KMS-11 (cell line): Measurements from ENCODE around the gene GJA9.

Experiments
- H2AFZ ChIP-seq: fragments of 200-600 bp; sonication (generic); 2 replicates; pipeline ENCODE4 v1.6.1; 2016; ENCODE audit warnings: antibody characterized with exemption, mixed run types, low read depth
- H3K27ac ChIP-seq: fragments of 200-600 bp; sonication (generic); 2 replicates; pipeline ENCODE4 v1.6.1; 2016; ENCODE audit warnings: mild to moderate bottlenecking, mixed run types
- H3K27me3 ChIP-seq: fragments of 200-600 bp; sonication (generic); 2 replicates; pipeline ENCODE4 v1.6.1; 2017; ENCODE audit warnings: mild to moderate bottlenecking, low read depth, mixed run types, moderate library complexity; ENCODE audit not compliant: insufficient read depth
- H3K36me3 ChIP-seq: fragments of 200-600 bp; sonication (generic); 2 replicates; pipeline ENCODE4 v1.6.1; 2017; ENCODE audit warnings: mild to moderate bottlenecking, mixed run types; ENCODE audit not compliant: insufficient read depth
- H3K4me1 ChIP-seq: fragments of 200-600 bp; sonication (generic); 2 replicates; pipeline ENCODE4 v1.6.1; 2016; ENCODE audit warnings: mild to moderate bottlenecking, low read depth, mixed run types; ENCODE audit not compliant: poor library complexity, severe bottlenecking
- H3K4me2 ChIP-seq: fragments of 200-600 bp; sonication (generic); 2 replicates; pipeline ENCODE4 v1.7.0; 2016; ENCODE audit warnings: mild to moderate bottlenecking, mixed run types
- H3K4me3 ChIP-seq: fragments of 200-600 bp; sonication (generic); IDR thresholded peaks from 2 replicates; pipeline ENCODE4 v1.6.1; 2017; ENCODE audit warnings: low read depth, low read length, mixed read lengths; ENCODE audit not compliant: insufficient read depth
- H3K79me2 ChIP-seq: fragments of 200-600 bp; sonication (generic); 2 replicates; pipeline ENCODE4 v1.6.1; 2016; ENCODE audit warnings: low read depth, mixed run types; ENCODE audit not compliant: insufficient read depth
- H3K9ac ChIP-seq: fragments of 200-600 bp; sonication (generic); 2 replicates; pipeline ENCODE4 v1.6.1; 2016; ENCODE audit warnings: mild to moderate bottlenecking, mixed run types
- H4K20me1 ChIP-seq: fragments of 200-600 bp; sonication (generic); 2 replicates; pipeline ENCODE4 v1.6.1; 2016; ENCODE audit warnings: mild to moderate bottlenecking, mixed run types; ENCODE audit not compliant: insufficient read depth
- CTCF ChIP-seq: fragments of 200-600 bp; sonication (generic); conservative IDR thresholded peaks from 2 replicates; pipeline ENCODE4 v1.6.1; 2017; ENCODE audit warnings: low read depth, mild to moderate bottlenecking, antibody characterized with exemption, low read length, moderate library complexity, mixed read lengths

The GJA9 gene

GRCh38 chr1:38867208-38867607 is 14.2 kb downstream of the GJA9 start:
- no peaks in the 10 kb centered on the region for H3K27me3 ChIP-seq
- no peaks in the 10 kb centered on the region for H3K36me3 ChIP-seq
- TF ChIP-seq CTCF, result no peak
- no peaks in the 10 kb centered on the region for H4K20me1 ChIP-seq
- H3K4me2 ChIP-seq, result no peak overlapping the region
- H3K9ac ChIP-seq, result no peak overlapping the region
- H2AFZ ChIP-seq, result no peak overlapping the region
- no peak overlapping the region for H3K27ac ChIP-seq
- H3K4me3 ChIP-seq, result no peak overlapping the region
- peaks cover 14% of the 10 kb centered on the region for H3K4me1 ChIP-seq
- H3K79me2 ChIP-seq, result peaks cover 9% of the 10 kb centered on the region; the same call in 1 of the 2 replicates

GRCh38 chr1:38865112-38865715 is 16.2 kb downstream of the GJA9 start:
- no peak overlapping the region for H3K4me3 ChIP-seq
- no peaks in the 10 kb centered on the region for H3K79me2 ChIP-seq
- peaks cover 7% of the 10 kb centered on the region for H3K4me1 ChIP-seq
- H2AFZ ChIP-seq, result no peak overlapping the region
- no peaks in the 10 kb centered on the region for H3K36me3 ChIP-seq
- H3K27ac ChIP-seq, result no peak overlapping the region
- H3K4me2 ChIP-seq, result no peak overlapping the region
- no peak overlapping the region for H3K9ac ChIP-seq
- H4K20me1 ChIP-seq, result no peaks in the 10 kb centered on the region
- H3K27me3 ChIP-seq, result no peaks in the 10 kb centered on the region
- no peak for TF ChIP-seq CTCF

GRCh38 chr1:38860454-38860795 is 21.0 kb downstream of the GJA9 start:
- Histone ChIP-seq H3K27ac (no peak overlapping the region), H3K4me1 (peaks cover 23% of the 10 kb centered on the region), H3K4me2 (peak overlapping the region; percentile 97), H3K79me2 (peaks cover 11% of the 10 kb centered on the region; the same call in 1 of the 2 replicates), H2AFZ (peak overlapping the region; percentile 92), H3K27me3 (no peaks in the 10 kb centered on the region), H3K36me3 (no peaks in the 10 kb centered on the region), H3K4me3 (no peak overlapping the region), H3K9ac (no peak overlapping the region; the same call in 1 of the 2 replicates), H4K20me1 (no peaks in the 10 kb centered on the region)
- TF ChIP-seq CTCF, result no peak

- Histone ChIP-seq H3K4me3 (peak within 1 kb of the TSS; percentile 76), H3K9ac (peak within 1 kb of the TSS; percentile 38; the same call in 1 of the 2 replicates), H3K27me3 (no peaks in the 10 kb centered on the region), H2AFZ (peak within 1 kb of the TSS; percentile 92), H4K20me1 (no peaks in the 10 kb centered on the region), H3K4me2 (peak within 1 kb of the TSS; percentile 97), H3K79me2 (peaks cover 11% of the 10 kb centered on the region; the same call in 1 of the 2 replicates), H3K4me1 (peaks cover 23% of the 10 kb centered on the region), H3K36me3 (no peaks in the 10 kb centered on the region), H3K27ac (peak within 1 kb of the TSS; percentile 9; the same call in 1 of the 2 replicates)
- no peak for TF ChIP-seq CTCF
Measured at GRCh38 chr1:38859561-38860453, 21.6 kb downstream of the GJA9 start, which contains the start of gene RRAGC. RRAGC (minus strand) TSS chr1:38859772; CDS start chr1:38859646, 126 bp downstream.
